ENCODE measurements around the gene MBD1. TPM values are rescaled to one million over a fixed set of nuclear protein-coding genes. Genes with fewer than 3 reads are reported as not detected.

Gene MBD1
- total and polyA plus RNA-seq, 12 donors = 29.5 to 59.0 (median 45.1) TPM

DNA sequence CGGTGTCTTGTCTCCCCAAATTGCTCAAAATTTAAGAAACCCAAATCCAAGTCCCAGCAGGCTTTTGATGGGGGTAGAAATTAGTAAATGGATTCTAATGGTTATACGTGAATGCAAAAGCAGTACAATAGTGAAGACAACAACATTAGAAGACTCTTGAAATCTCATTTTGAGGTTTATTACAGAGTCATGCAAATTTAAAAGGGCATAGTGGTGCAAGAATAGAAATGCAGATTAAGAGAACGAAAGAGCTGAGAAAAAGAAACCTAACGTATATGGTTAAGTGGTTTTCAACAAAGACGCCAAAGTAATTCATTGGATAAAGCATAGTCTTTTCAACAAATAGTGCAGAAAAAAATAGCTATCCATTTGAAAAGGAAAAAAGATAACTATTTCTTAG, 39.4 kb upstream of the MBD1 start:
- Histone ChIP-seq H3K4me3 (no peak overlapping the region), H3K4me1 (no peaks in the 10 kb centered on the region), H3K27me3 (peaks cover 0 to 12% (median under 1%) of the 10 kb centered on the region in 7 donors), H3K27ac (no peak overlapping the region), H3K9me3 (peaks cover 0 to 5% (median 0%) of the 10 kb centered on the region in 11 donors), H3K36me3 (no peaks in the 10 kb centered on the region)
- DNase-seq = no peak
- 76% methylated on average over 5 of the region's 5 CpGs for WGBS, 2 donors
- intact Hi-C loops (cut with DNase I) = no loop called here
- no peak for TF ChIP-seq CTCF (IDR thresholded peaks at IDR 0.05)
- ATAC-seq = no peak

- Histone ChIP-seq H3K9me3 (no peaks in the 10 kb centered on the region), H3K4me3 (no peak overlapping the region), H3K27me3 (peaks cover 0 to 16% (median 6%) of the 10 kb centered on the region in 7 donors), H3K27ac (no peak overlapping the region), H3K36me3 (no peaks in the 10 kb centered on the region), H3K4me1 (no peaks in the 10 kb centered on the region)
- intact Hi-C loops (cut with DNase I) = no loop called here
- DNase-seq (no peak), ATAC-seq (no peak)
- WGBS, 2 donors = 53 to 58% methylated on average over 5 of the region's 5 CpGs
- no peak for TF ChIP-seq CTCF (IDR thresholded peaks at IDR 0.05)
These were observed 34.0 kb upstream of the MBD1 start for GRCh38 chr18:50315100-50315871.

DNA sequence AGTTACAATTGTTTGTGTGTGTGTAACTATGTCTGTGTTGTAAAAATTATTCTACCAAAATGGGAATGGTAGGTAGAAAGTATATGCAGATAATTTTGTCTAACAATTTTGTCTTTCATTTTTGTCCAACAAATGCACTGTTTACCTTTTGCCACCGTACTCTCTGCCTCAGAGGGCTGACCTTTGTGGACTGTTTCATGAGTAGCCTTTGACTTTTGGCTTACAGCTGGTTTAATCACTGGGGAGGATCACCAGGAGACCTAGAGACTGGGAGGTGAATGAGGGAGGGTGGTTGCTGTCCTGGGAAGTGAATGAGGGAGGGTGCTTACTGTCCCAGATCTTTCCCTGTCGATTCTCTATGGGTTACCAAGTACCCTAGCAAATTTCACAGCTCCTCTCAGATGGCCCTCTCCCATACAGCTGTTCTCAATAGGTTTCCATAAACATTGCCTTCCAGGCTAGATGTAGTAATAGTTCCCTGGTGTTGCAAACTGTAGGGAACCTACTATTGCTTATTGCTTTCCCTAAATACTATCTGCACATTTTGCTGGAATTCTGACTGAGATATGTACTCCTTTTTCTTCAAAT, 32.6 kb upstream of the MBD1 start:
- Histone ChIP-seq H3K27ac (no peak overlapping the region), H3K36me3 (no peaks in the 10 kb centered on the region), H3K4me3 (no peak overlapping the region), H3K9me3 (no peaks in the 10 kb centered on the region), H3K27me3 (peaks cover 0 to 21% (median 6%) of the 10 kb centered on the region in 7 donors), H3K4me1 (no peaks in the 10 kb centered on the region)
- no peak for TF ChIP-seq CTCF (IDR thresholded peaks at IDR 0.05)
- ATAC-seq = no peak
- WGBS, 2 donors = 43 to 49% methylated on average over 2 of the region's 2 CpGs
- intact Hi-C loops (cut with DNase I) = no loop called here
- DNase-seq = no peak

DNA sequence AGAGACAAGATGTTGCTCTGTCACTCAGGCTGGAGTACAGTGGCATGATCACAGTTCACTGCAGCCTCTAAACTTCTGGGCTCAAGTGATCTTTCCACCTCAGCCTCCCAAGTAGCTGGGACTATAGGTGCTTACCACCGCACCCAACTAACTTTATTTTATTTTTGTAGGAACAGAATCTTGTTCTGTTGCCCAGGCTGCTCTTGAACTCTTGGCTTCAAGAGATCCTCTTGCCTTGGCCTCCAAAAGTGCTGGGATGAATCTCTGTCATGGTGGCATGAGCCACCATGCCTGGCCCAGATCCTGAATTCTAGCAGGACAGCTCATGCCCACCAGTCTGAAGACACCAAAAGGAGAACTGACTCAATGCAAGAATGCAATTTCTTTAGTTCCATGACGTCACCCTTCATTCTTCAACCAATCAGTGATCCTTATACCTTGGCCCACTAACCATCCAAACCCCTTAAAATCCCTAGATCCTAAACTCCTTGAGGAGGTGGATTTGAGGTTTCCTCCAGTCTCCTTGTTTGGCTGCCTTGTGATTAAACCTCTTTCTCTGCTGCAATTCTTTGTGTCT, 31.8 kb upstream of the MBD1 start:
- peaks cover 0 to 18% (median 6%) of the 10 kb centered on the region in 7 donors for H3K27me3 ChIP-seq
- ATAC-seq (no peak), DNase-seq (no peak)
- H3K9me3 ChIP-seq = no peaks in the 10 kb centered on the region
- no peak overlapping the region for H3K27ac ChIP-seq
- no peak for TF ChIP-seq CTCF (IDR thresholded peaks at IDR 0.05)
- intact Hi-C loops (cut with DNase I) = no loop called here
- H3K4me1 ChIP-seq = peaks cover 0 to 8% (median 0%) of the 10 kb centered on the region in 9 donors
- no peak overlapping the region for H3K4me3 ChIP-seq
- no peaks in the 10 kb centered on the region for H3K36me3 ChIP-seq
- WGBS, 2 donors = 79 to 85% methylated on average over 2 of the region's 2 CpGs
